ENCODE measurements around the gene LYG1. TPM values are rescaled to one million over a fixed set of nuclear protein-coding genes. Genes with fewer than 3 reads are reported as not detected.

The LYG1 gene
- total and polyA plus RNA-seq, 2 of the 8 experiments (the other 6 are each of a cell fraction or from before 2014, with no cell fraction given): 0.68 to 0.86 TPM

- Histone ChIP-seq H3K18ac (ENCODE audit: extremely low read depth, low read length) (no peak overlapping the region), H3K4me3 (ENCODE audit: extremely low read depth in 1 of 4, insufficient read depth in 2 of 4, low read depth in 3 of 4, low read length in 4 of 4) (no peak overlapping the region), H3K14ac (ENCODE audit: insufficient read length) (no peak overlapping the region), H3K27me3 (replicated peaks in 1 of 4; ENCODE audit: control insufficient read depth in 3 of 4, extremely low read depth in 1 of 4, insufficient read depth in 3 of 4, low read length in 3 of 4) (no peaks in the 10 kb centered on the region), H2BK5ac (ENCODE audit: low read depth, low read length) (no peak overlapping the region), H2BK120ac (replicated peaks; ENCODE audit: low read depth, low read length) (no peak overlapping the region), H3K23ac (ENCODE audit: insufficient read length) (no peak overlapping the region), H3K36me3 (ENCODE audit: control insufficient read depth in 2 of 4, insufficient read depth in 4 of 4, low read length in 3 of 4) (no peaks in the 10 kb centered on the region), H4K8ac (ENCODE audit: extremely low read depth, insufficient read depth, low read length) (no peak overlapping the region), H3K23me2 (ENCODE audit: low read depth, low read length) (no peaks in the 10 kb centered on the region), H2AK5ac (ENCODE audit: low read depth, low read length) (no peak overlapping the region), H2BK20ac (ENCODE audit: low read length) (no peak overlapping the region), H3K79me1 (ENCODE audit: low read depth, low read length) (no peaks in the 10 kb centered on the region), H3K79me2 (ENCODE audit: control insufficient read depth in 1 of 2, insufficient read depth in 2 of 2, low read length in 2 of 2) (no peaks in the 10 kb centered on the region), H3K56ac (replicated peaks; ENCODE audit: insufficient read length, low read depth, low read length) (no peak overlapping the region), H4K20me1 (replicated peaks in 1 of 2; ENCODE audit: control insufficient read depth in 1 of 2, insufficient read depth in 2 of 2, low read length in 2 of 2) (no peaks in the 10 kb centered on the region), H3K4ac (replicated peaks; ENCODE audit: insufficient read length, low read depth, low read length) (no peak overlapping the region), H2AFZ (ENCODE audit: low read length) (no peak overlapping the region), H3K4me2 (ENCODE audit: insufficient read depth in 1 of 2, low read depth in 2 of 2, low read length in 2 of 2) (no peak overlapping the region), H2BK15ac (ENCODE audit: low read length) (no peak overlapping the region), H3K9me3 (ENCODE audit: insufficient read depth in 2 of 2, low read depth in 1 of 2, low read length in 1 of 2) (no peaks in the 10 kb centered on the region), H2BK12ac (ENCODE audit: low read depth, low read length) (no peak overlapping the region), H3K4me1 (replicated peaks in 1 of 4; ENCODE audit: control insufficient read depth in 3 of 4, insufficient read depth in 4 of 4, low read length in 3 of 4) (no peaks in the 10 kb centered on the region), H4K91ac (replicated peaks; ENCODE audit: insufficient read length, low read length) (no peak overlapping the region), H4K5ac (ENCODE audit: insufficient read length, low read depth, low read length) (no peak overlapping the region), H3K27ac (ENCODE audit: low read depth, low read length) (no peak overlapping the region), H3K9ac (replicated peaks in 1 of 4; ENCODE audit: extremely low read depth in 1 of 4, low read depth in 3 of 4, low read length in 3 of 4) (no peak overlapping the region)
- no peak for FAIRE-seq
- ChIA-PET CTCF (ENCODE audit: partially characterized antibody) (interaction anchor here (0.8 kb wide), 1 partner anchor 11 kb away, joined by 3 read pairs; no protein-coding TSS in a partner anchor), POLR2A (ENCODE audit: partially characterized antibody) (interaction anchor here (0.9 kb wide), 1 partner anchor 76 kb away, joined by 3 read pairs; the partner anchor contains the start of gene TXNDC9)
- TF ChIP-seq KDM5A (IDR thresholded peaks at IDR 0.05; ENCODE audit: low read length): no peak
- TF ChIP-seq EP300 (IDR thresholded peaks at IDR 0.05; ENCODE audit: borderline replicate concordance in 1 of 2, low read depth in 2 of 2, low read length in 2 of 2): no peak
- TF ChIP-seq, protein P1, sequence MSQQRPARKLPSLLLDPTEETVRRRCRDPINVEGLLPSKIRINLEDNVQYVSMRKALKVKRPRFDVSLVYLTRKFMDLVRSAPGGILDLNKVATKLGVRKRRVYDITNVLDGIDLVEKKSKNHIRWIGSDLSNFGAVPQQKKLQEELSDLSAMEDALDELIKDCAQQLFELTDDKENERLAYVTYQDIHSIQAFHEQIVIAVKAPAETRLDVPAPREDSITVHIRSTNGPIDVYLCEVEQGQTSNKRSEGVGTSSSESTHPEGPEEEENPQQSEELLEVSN (IDR thresholded peaks at IDR 0.05): no peak
- no peak for TF ChIP-seq SIRT6 (IDR thresholded peaks at IDR 0.05; ENCODE audit: low read length)
- TF ChIP-seq, protein P2, sequence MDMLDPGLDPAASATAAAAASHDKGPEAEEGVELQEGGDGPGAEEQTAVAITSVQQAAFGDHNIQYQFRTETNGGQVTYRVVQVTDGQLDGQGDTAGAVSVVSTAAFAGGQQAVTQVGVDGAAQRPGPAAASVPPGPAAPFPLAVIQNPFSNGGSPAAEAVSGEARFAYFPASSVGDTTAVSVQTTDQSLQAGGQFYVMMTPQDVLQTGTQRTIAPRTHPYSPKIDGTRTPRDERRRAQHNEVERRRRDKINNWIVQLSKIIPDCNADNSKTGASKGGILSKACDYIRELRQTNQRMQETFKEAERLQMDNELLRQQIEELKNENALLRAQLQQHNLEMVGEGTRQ (IDR thresholded peaks at IDR 0.05; ENCODE audit: low read length): no peak
- no peak for TF ChIP-seq EGR1 (IDR thresholded peaks at IDR 0.05; ENCODE audit: borderline replicate concordance, low read depth, low read length)
- no peak for TF ChIP-seq CEBPB (IDR thresholded peaks at IDR 0.05; ENCODE audit: low read depth, low read length)
- no peak for TF ChIP-seq JUND (IDR thresholded peaks at IDR 0.05; ENCODE audit: low read length)
- no peak for TF ChIP-seq GTF2F1 (IDR thresholded peaks at IDR 0.05; ENCODE audit: borderline replicate concordance, low read depth, low read length)
- 100% methylated on average over 2 of the region's 2 CpGs; no CpG with 5 or more reads in 1 of the 2 experiments for WGBS, 2 experiments (ENCODE audit: extremely low coverage in 1 of 2, insufficient coverage in 1 of 2, insufficient read length in 1 of 2, insufficient replicate concordance in 2 of 2, low coverage in 1 of 2, low lambda C conversion rate in 2 of 2, missing lambda C conversion rate in 1 of 2)
- DNase-seq (ENCODE audit: low read depth in 1 of 2, low spot score in 2 of 2): no peak
These were observed 40.8 kb downstream of the LYG1 start for GRCh38 chr2:99260184-99260583.

Measured in H1 (cell line).